ENCODE data around the gene BHLHE41. TPM values are rescaled to one million over a fixed set of nuclear protein-coding genes. Genes with fewer than 3 reads are reported as not detected.

BHLHE41 gene
- total and polyA plus RNA-seq, 11 donors = 6.8 to 66.0 (median 31.4) TPM

- intact Hi-C loops (cut with DNase I) = loop anchor here in 1 of 10 donors (5.0 kb wide), 1 partner anchor 58 kb away; no protein-coding TSS in a partner anchor
- TF ChIP-seq POLR2A (IDR thresholded peaks at IDR 0.05) (no peak), CTCF (IDR thresholded peaks at IDR 0.05) (no peak)
- H3K27ac ChIP-seq = no peak overlapping the region
- ATAC-seq = no peak
- no peak overlapping the region for H3K4me3 ChIP-seq
- H3K27me3 ChIP-seq = no peaks in the 10 kb centered on the region
- H3K4me1 ChIP-seq = peaks cover 0 to 7% (median 0%) of the 10 kb centered on the region in 12 donors
- H3K36me3 ChIP-seq = no peaks in the 10 kb centered on the region
- DNase-seq = no peak
- no peaks in the 10 kb centered on the region for H3K9me3 ChIP-seq
Measured at GRCh38 chr12:26134540-26134939, 9.7 kb upstream of the BHLHE41 start.

- no peak for ATAC-seq
Measured at GRCh38 chr12:26133521-26133920, 8.7 kb upstream of the BHLHE41 start.

GRCh38 chr12:26132866-26133265 is 8.0 kb upstream of the BHLHE41 start:
- no peaks in the 10 kb centered on the region for H3K9me3 ChIP-seq
- ATAC-seq (no peak), DNase-seq (no peak)
- H3K36me3 ChIP-seq = no peaks in the 10 kb centered on the region
- peaks cover 0 to 13% (median 0%) of the 10 kb centered on the region in 9 donors for H3K27me3 ChIP-seq
- H3K27ac ChIP-seq = no peak overlapping the region
- H3K4me1 ChIP-seq = peaks cover 0 to 7% (median 0%) of the 10 kb centered on the region in 12 donors
- TF ChIP-seq CTCF (IDR thresholded peaks at IDR 0.05) = no peak
- TF ChIP-seq POLR2A (IDR thresholded peaks at IDR 0.05) = no peak
- no peak overlapping the region for H3K4me3 ChIP-seq
- WGBS, 4 donors = 77 to 88% (median 84%) methylated on average over 1 of the region's 1 CpG
- intact Hi-C loops (cut with DNase I) = loop anchor here in 1 of 10 donors (5.0 kb wide), 1 partner anchor 59 kb away; no protein-coding TSS in a partner anchor

More at GRCh38 chr12:26133521-26133920, 8.7 kb upstream of the BHLHE41 start:
- Histone ChIP-seq H3K4me3 (no peak overlapping the region), H3K4me1 (peaks cover 0 to 7% (median 0%) of the 10 kb centered on the region in 12 donors), H3K27ac (no peak overlapping the region), H3K27me3 (peaks cover 0 to 7% (median 0%) of the 10 kb centered on the region in 9 donors), H3K9me3 (no peaks in the 10 kb centered on the region), H3K36me3 (no peaks in the 10 kb centered on the region)
- intact Hi-C loops (cut with DNase I) = loop anchor here in 1 of 10 donors (5.0 kb wide), 1 partner anchor 59 kb away; no protein-coding TSS in a partner anchor
- TF ChIP-seq CTCF (IDR thresholded peaks at IDR 0.05) = no peak
- TF ChIP-seq POLR2A (IDR thresholded peaks at IDR 0.05) = no peak
- DNase-seq = no peak

- intact Hi-C loops (cut with DNase I) = loop anchor here in 1 of 10 donors (5.0 kb wide), 1 partner anchor 60 kb away; no protein-coding TSS in a partner anchor
- no peak overlapping the region for H3K27ac ChIP-seq
- H3K4me3 ChIP-seq = no peak overlapping the region
- no peaks in the 10 kb centered on the region for H3K9me3 ChIP-seq
- ATAC-seq = no peak
- no peak for DNase-seq
- peaks cover 0 to 22% (median 0%) of the 10 kb centered on the region in 9 donors for H3K27me3 ChIP-seq
- H3K4me1 ChIP-seq = peaks cover 0 to 9% (median 3%) of the 10 kb centered on the region in 12 donors
- H3K36me3 ChIP-seq = no peaks in the 10 kb centered on the region
- TF ChIP-seq POLR2A (IDR thresholded peaks at IDR 0.05) = no peak
- TF ChIP-seq CTCF (IDR thresholded peaks at IDR 0.05) = no peak
- 87 to 91% (median 88%) methylated on average over 1 of the region's 1 CpG for WGBS, 4 donors
Measured at GRCh38 chr12:26131936-26132335, 7.1 kb upstream of the BHLHE41 start.
